CD8-positive, alpha-beta memory T cell (primary cell): Measurements from ENCODE around the gene GADD45A. TPM values are rescaled to one million over a fixed set of nuclear protein-coding genes. Genes with fewer than 3 reads are reported as not detected.

Source experiments
- CTCF ChIA-PET: fragments of 350-600 bp; sonication (Branson Sonifier 250); formaldehyde crosslinking; loops from one replicate; lab custom pipeline; 2021; ENCODE audit warnings: antibody characterized with exemption; lab: Charles Lee
- POLR2A ChIA-PET: fragments of 350-600 bp; sonication (Branson Sonifier 250); formaldehyde crosslinking; loops from one replicate; lab custom pipeline; 2021; ENCODE audit warnings: antibody characterized with exemption; lab: Charles Lee
- DNase-seq, 5 donors: peaks; one replicate each; pipeline versions ENCODE4 v3.0.0 to v3.0.0-alpha.2; 2020 to 2022; ENCODE audit warnings: mixed read lengths in 1 of 5
- H3K27ac ChIP-seq: one replicate; pipeline ENCODE4 v1.7.0; 2013; ENCODE audit warnings: low read depth, mild to moderate bottlenecking, low read length, moderate library complexity
- H3K27me3 ChIP-seq: 2 replicates; pipeline ENCODE4 v1.7.0; 2013; ENCODE audit warnings: low read length, mild to moderate bottlenecking; ENCODE audit not compliant: insufficient read depth, poor library complexity, severe bottlenecking
- H3K36me3 ChIP-seq: 2 replicates; pipeline ENCODE4 v1.7.0; 2013; ENCODE audit warnings: mild to moderate bottlenecking, low read length, moderate library complexity; ENCODE audit not compliant: insufficient read depth
- H3K4me1 ChIP-seq: 2 replicates; pipeline ENCODE4 v1.7.0; 2013; ENCODE audit warnings: mild to moderate bottlenecking, low read length, moderate library complexity; ENCODE audit not compliant: insufficient read depth
- H3K4me3 ChIP-seq: 2 replicates; pipeline ENCODE4 v1.7.0; 2013; ENCODE audit warnings: mild to moderate bottlenecking, low read length
- H3K9me3 ChIP-seq: 2 replicates; pipeline ENCODE4 v1.7.0; 2013; ENCODE audit warnings: mild to moderate bottlenecking, low read length
- H3K27ac Mint-ChIP-seq, 8 donors: one replicate each; pipeline ENCODE4 v1.8.0; 2020 to 2021; ENCODE audit warnings: mixed read lengths in 8 of 8, mild to moderate bottlenecking in 6 of 8, inconsistent platforms in 3 of 8, moderate library complexity in 3 of 8
- H3K27me3 Mint-ChIP-seq, 2 donors: one replicate each; pipeline ENCODE4 v1.8.0; 2020 to 2021; ENCODE audit warnings: mixed read lengths in 2 of 2, mild to moderate bottlenecking in 1 of 2, moderate library complexity in 1 of 2
- H3K36me3 Mint-ChIP-seq, 3 donors: one replicate each; pipeline ENCODE4 v1.8.0; 2020 to 2021; ENCODE audit warnings: mixed read lengths in 3 of 3, inconsistent platforms in 1 of 3, mild to moderate bottlenecking in 1 of 3
- H3K4me1 Mint-ChIP-seq, 3 donors: one replicate each; pipeline ENCODE4 v1.8.0; 2020 to 2021; ENCODE audit warnings: mixed read lengths in 3 of 3, inconsistent platforms in 1 of 3, mild to moderate bottlenecking in 1 of 3
- H3K4me3 Mint-ChIP-seq, 7 donors: one replicate each; pipeline ENCODE4 v1.8.0; 2020 to 2021; ENCODE audit warnings: mixed read lengths in 7 of 7, mild to moderate bottlenecking in 6 of 7, moderate library complexity in 4 of 7, inconsistent platforms in 2 of 7
- H3K9me3 Mint-ChIP-seq, 5 donors: one replicate each; pipeline ENCODE4 v1.8.0; 2020 to 2022; ENCODE audit warnings: mixed read lengths in 5 of 5, mild to moderate bottlenecking in 3 of 5, moderate library complexity in 2 of 5, inconsistent platforms in 1 of 5
- polyA plus RNA-seq: library from polyadenylated mRNA; unstranded; fragments of 300-500 nt; fragmentation: Illumina TruSeq; gene quantifications from one replicate; pipeline ENCODE4 v1.2.3, GENCODE V29; 2021
- total RNA-seq, 2 experiments: library from RNA; stranded (reverse); gene quantifications; one replicate each; pipeline ENCODE4 v1.2.3, GENCODE V29; 2021

GADD45A gene
- total and polyA plus RNA-seq, 3 experiments from 2014 or later: 9.8 to 36.2 (median 35.2) TPM

GRCh38 chr1:67673468-67674201 lies 11.4 kb upstream of the GADD45A start:
- Histone ChIP-seq H3K36me3 (no peaks in the 10 kb centered on the region), H3K27me3 (no peaks in the 10 kb centered on the region), H3K4me3 (no peak overlapping the region), H3K9me3 (no peaks in the 10 kb centered on the region), H3K4me1 (peaks cover 23% of the 10 kb centered on the region), H3K27ac (no peak overlapping the region)
- CTCF ChIA-PET: interaction anchor here (0.8 to 1.7 kb wide), 3 partner anchors 9 to 116 kb away, joined by 3 to 7 read pairs (median 4); partner anchors contain the start of gene GADD45A
- peaks cover 0 to 24% of the 10 kb centered on the region in 2 donors for H3K27me3 Mint-ChIP-seq
- no peak for DNase-seq
- POLR2A ChIA-PET: interaction anchor here (1.7 kb wide), 1 partner anchor 12 kb away, joined by 6 read pairs; the partner anchor contains the start of gene GADD45A
- H3K4me1 Mint-ChIP-seq: peaks cover 8 to 17% (median 12%) of the 10 kb centered on the region in 3 donors
- no peaks in the 10 kb centered on the region for H3K9me3 Mint-ChIP-seq
- H3K27ac Mint-ChIP-seq: peak overlapping the region in 5 of 8 donors; percentile 16 to 72 (median 54)
- no peak overlapping the region for H3K4me3 Mint-ChIP-seq
- no peaks in the 10 kb centered on the region for H3K36me3 Mint-ChIP-seq

DNA sequence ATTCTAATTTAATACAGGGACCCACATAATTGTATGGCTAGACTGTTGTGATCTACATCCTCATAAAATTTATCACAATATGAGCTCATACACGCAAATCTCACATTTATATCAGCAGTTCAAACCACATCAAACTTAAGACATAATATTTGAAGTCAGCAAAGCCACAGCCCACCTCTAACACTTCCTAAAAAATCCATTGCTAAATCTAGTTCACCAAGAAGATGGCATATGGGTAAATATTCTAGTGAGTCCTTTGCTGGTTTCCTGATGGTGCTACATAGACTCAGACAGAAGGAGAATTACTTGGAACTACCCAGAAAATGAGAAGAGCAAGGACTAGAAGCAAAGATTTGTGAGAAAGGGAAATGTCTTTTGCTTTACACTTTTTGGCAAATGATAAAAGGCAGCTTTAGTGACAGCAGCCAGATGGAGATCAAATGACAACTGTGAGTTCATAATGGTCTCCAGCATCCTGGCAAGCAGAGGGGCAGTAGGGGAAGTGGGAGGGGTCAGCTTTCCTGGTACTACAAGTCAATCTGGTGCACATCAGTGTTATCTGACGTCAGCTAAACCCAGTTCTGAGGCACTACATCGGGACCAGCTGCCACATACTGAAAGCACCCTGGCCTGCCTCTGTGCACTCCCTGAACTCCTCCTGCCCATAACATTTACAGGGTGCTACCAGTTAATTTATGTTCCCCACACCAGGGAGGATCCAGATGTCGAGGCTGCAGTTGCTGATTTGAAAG lies 10.6 kb upstream of the GADD45A start:
- Mint-ChIP-seq H3K9me3 (no peaks in the 10 kb centered on the region), H3K27ac (peak overlapping the region in 7 of 8 donors; percentile 16 to 72 (median 51)), H3K4me3 (peak overlapping the region in 5 of 7 donors; percentile 6 to 51 (median 27)), H3K36me3 (no peaks in the 10 kb centered on the region), H3K27me3 (peaks cover 0 to 19% of the 10 kb centered on the region in 2 donors), H3K4me1 (peaks cover 8 to 17% (median 12%) of the 10 kb centered on the region in 3 donors)
- ChIA-PET CTCF (interaction anchor here (1.4 to 1.7 kb wide), 2 partner anchors 9 to 11 kb away, joined by 3 to 7 read pairs; partner anchors contain the start of gene GADD45A), POLR2A (interaction anchor here (1.7 kb wide), 1 partner anchor 11 kb away, joined by 6 read pairs; the partner anchor contains the start of gene GADD45A)
- H3K4me1 ChIP-seq: peaks cover 23% of the 10 kb centered on the region
- DNase-seq: peak in 3 of 5 donors; percentile 51 to 82 (median 51)
- no peak overlapping the region for H3K27ac ChIP-seq
- no peaks in the 10 kb centered on the region for H3K9me3 ChIP-seq
- no peak overlapping the region for H3K4me3 ChIP-seq
- H3K36me3 ChIP-seq: no peaks in the 10 kb centered on the region
- no peaks in the 10 kb centered on the region for H3K27me3 ChIP-seq

- Histone ChIP-seq H3K4me1 (peaks cover 23% of the 10 kb centered on the region), H3K4me3 (no peak overlapping the region), H3K9me3 (no peaks in the 10 kb centered on the region), H3K27ac (no peak overlapping the region), H3K36me3 (no peaks in the 10 kb centered on the region), H3K27me3 (no peaks in the 10 kb centered on the region)
- Mint-ChIP-seq H3K27me3 (peaks cover 0 to 11% of the 10 kb centered on the region in 2 donors), H3K4me3 (no peak overlapping the region), H3K9me3 (no peaks in the 10 kb centered on the region), H3K27ac (no peak overlapping the region), H3K36me3 (no peaks in the 10 kb centered on the region), H3K4me1 (peaks cover 8 to 17% (median 12%) of the 10 kb centered on the region in 3 donors)
- ChIA-PET CTCF (interaction anchor here (1.1 to 1.4 kb wide), 2 partner anchors 9 to 176 kb away, joined by 3 read pairs; partner anchors contain the start of gene GADD45A), POLR2A (no interaction called here)
- DNase-seq: no peak
Measured at GRCh38 chr1:67675800-67676199, 9.2 kb upstream of the GADD45A start.

DNA sequence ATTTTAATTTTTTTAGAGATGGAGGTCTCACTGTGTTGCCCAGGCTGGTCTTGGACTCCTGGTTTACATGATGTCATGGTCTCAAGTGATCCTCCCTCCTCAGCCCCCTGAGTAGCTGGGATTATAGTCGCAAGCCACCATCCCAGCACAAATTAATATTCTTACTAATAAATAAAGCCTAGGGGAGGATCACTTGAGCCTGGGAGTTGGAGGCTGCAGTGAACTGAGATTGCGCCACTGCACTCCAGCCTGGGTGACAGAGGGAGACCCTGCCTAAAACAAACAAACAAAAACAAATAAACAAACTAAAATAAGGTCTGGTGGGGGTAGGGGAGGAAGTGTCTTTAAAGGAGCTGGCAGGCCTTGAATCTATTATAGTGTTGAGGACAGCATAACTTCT lies 8.7 kb upstream of the GADD45A start:
- Mint-ChIP-seq H3K27ac (no peak overlapping the region), H3K4me3 (no peak overlapping the region), H3K36me3 (no peaks in the 10 kb centered on the region), H3K27me3 (peaks cover 0 to 9% of the 10 kb centered on the region in 2 donors), H3K4me1 (peaks cover 8 to 17% (median 12%) of the 10 kb centered on the region in 3 donors), H3K9me3 (no peaks in the 10 kb centered on the region)
- H3K36me3 ChIP-seq: no peaks in the 10 kb centered on the region
- no peaks in the 10 kb centered on the region for H3K27me3 ChIP-seq
- H3K9me3 ChIP-seq: no peaks in the 10 kb centered on the region
- H3K27ac ChIP-seq: no peak overlapping the region
- peaks cover 23% of the 10 kb centered on the region for H3K4me1 ChIP-seq
- CTCF ChIA-PET: interaction anchor here (0.9 to 1.4 kb wide), 4 partner anchors 8 to 176 kb away, joined by 3 read pairs; partner anchors contain the start of gene GADD45A
- no peak for DNase-seq
- POLR2A ChIA-PET: no interaction called here
- H3K4me3 ChIP-seq: no peak overlapping the region

- no peak overlapping the region for H3K27ac Mint-ChIP-seq
- no peak overlapping the region for H3K4me3 ChIP-seq
- H3K9me3 ChIP-seq: no peaks in the 10 kb centered on the region
- H3K36me3 ChIP-seq: no peaks in the 10 kb centered on the region
- H3K4me1 Mint-ChIP-seq: peaks cover 8 to 17% (median 12%) of the 10 kb centered on the region in 3 donors
- CTCF ChIA-PET: interaction anchor here (0.9 to 1.4 kb wide), 3 partner anchors 15 to 177 kb away, joined by 3 read pairs; no protein-coding TSS in a partner anchor
- H3K27me3 ChIP-seq: no peaks in the 10 kb centered on the region
- no peaks in the 10 kb centered on the region for H3K36me3 Mint-ChIP-seq
- H3K27me3 Mint-ChIP-seq: peaks cover 0 to 3% of the 10 kb centered on the region in 2 donors
- DNase-seq: no peak
- H3K4me1 ChIP-seq: peaks cover 23% of the 10 kb centered on the region
- no peaks in the 10 kb centered on the region for H3K9me3 Mint-ChIP-seq
- no peak overlapping the region for H3K4me3 Mint-ChIP-seq
- H3K27ac ChIP-seq: no peak overlapping the region
- POLR2A ChIA-PET: no interaction called here
Measured at GRCh38 chr1:67676946-67677345, 8.1 kb upstream of the GADD45A start.

GRCh38 chr1:67677408-67677807 lies 7.6 kb upstream of the GADD45A start:
- Histone ChIP-seq H3K27ac (no peak overlapping the region), H3K36me3 (no peaks in the 10 kb centered on the region), H3K4me1 (peaks cover 23% of the 10 kb centered on the region), H3K4me3 (no peak overlapping the region), H3K9me3 (no peaks in the 10 kb centered on the region), H3K27me3 (no peaks in the 10 kb centered on the region)
- Mint-ChIP-seq H3K9me3 (no peaks in the 10 kb centered on the region), H3K36me3 (no peaks in the 10 kb centered on the region), H3K27ac (no peak overlapping the region), H3K27me3 (peaks cover 0 to 3% of the 10 kb centered on the region in 2 donors), H3K4me3 (no peak overlapping the region), H3K4me1 (peaks cover 8 to 17% (median 12%) of the 10 kb centered on the region in 3 donors)
- DNase-seq: no peak
- ChIA-PET CTCF (interaction anchor here (0.9 kb wide), 2 partner anchors 15 to 28 kb away, joined by 3 read pairs; no protein-coding TSS in a partner anchor), POLR2A (no interaction called here)

GRCh38 chr1:67677930-67678329 lies 7.1 kb upstream of the GADD45A start:
- H3K4me1 ChIP-seq: peaks cover 23% of the 10 kb centered on the region
- Mint-ChIP-seq H3K27me3 (peaks cover 0 to 3% of the 10 kb centered on the region in 2 donors), H3K4me3 (no peak overlapping the region), H3K27ac (no peak overlapping the region), H3K9me3 (no peaks in the 10 kb centered on the region), H3K4me1 (peaks cover 8 to 17% (median 12%) of the 10 kb centered on the region in 3 donors), H3K36me3 (no peaks in the 10 kb centered on the region)
- ChIA-PET CTCF (no interaction called here), POLR2A (no interaction called here)
- no peak overlapping the region for H3K27ac ChIP-seq
- no peaks in the 10 kb centered on the region for H3K36me3 ChIP-seq
- no peak for DNase-seq
- no peaks in the 10 kb centered on the region for H3K9me3 ChIP-seq
- no peaks in the 10 kb centered on the region for H3K27me3 ChIP-seq
- no peak overlapping the region for H3K4me3 ChIP-seq
